Activated CD8-positive, alpha-beta memory T cell treated with anti-CD3 and anti-CD28 coated beads, Interleukin-2, amount 50 U/mL, for 4 hours (primary cell): Measurements from ENCODE around the gene NPB.

ENCODE experiments used
- DNase-seq: peaks from one replicate; pipeline ENCODE4 v3.0.0-alpha.2; 2020

The NPB gene

DNA sequence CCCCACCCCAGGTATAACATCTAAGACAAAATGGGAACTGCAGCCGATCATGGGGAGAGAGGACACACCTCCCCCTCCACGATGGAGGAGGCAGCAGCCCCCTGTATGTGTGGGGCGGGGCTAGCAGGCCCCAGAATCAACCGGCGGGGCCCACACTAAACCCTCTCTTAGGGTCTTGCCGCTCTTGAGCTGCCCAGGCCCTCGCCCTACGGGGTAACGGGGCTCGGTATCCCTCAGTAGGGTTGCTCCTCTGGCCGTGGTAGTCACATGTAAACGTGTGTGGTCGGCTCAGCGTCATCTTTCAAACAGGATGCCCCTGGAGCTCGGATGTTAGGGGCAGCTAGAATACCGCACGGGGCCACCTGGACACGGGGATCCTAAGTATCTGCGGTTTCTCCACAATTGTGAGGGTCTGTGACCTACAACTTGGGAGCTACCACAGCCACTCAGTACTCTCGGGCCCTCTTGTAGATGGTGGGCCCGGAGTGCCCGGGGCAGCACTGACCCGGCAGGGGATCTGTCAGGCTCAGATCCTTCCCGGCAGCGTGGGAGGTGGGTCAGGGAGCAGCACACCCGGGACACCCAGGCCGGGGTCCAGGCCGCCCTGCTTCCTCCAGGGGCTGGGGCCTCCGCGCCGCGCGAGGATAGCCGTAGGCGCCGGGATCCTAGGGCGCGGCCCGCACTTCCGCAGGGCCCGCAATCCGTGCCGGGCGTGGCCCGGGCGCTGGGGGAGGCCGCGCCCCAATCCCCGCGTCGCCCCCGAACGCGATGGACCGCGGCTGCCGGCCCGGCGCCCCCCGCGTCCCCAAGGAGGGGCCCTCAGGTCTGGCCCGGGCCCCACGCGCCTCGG lies 31.7 kb upstream of the NPB start:
- peak; percentile 41 for DNase-seq

DNA sequence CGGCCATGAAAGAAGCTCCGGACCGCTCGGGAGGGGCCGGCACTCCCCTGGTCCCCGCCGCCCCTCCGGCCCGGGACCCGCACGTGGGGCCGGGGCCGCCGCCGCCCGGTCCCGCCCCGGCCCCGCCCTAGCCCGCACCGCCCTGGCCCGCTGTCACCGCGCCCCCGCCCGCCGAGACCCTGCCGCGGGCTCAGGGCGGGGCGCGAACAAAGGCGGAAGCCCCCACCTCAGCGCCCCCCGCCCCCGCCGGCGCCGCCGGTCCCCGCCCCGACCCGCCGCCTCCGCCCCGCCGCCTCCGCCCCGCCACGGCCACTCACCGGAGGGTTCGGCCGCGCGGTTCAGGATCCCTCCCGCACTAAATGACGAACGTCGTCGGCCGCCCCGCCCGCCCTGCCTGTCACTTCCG lies 31.1 kb upstream of the NPB start, which contains the start of gene ARHGDIA:
Gene ARHGDIA, minus strand, starts transcription at position 357 of the 406 bp plus-strand sequence. CDS start 1,407 bp downstream, outside the sequence.
- no peak for DNase-seq

DNA sequence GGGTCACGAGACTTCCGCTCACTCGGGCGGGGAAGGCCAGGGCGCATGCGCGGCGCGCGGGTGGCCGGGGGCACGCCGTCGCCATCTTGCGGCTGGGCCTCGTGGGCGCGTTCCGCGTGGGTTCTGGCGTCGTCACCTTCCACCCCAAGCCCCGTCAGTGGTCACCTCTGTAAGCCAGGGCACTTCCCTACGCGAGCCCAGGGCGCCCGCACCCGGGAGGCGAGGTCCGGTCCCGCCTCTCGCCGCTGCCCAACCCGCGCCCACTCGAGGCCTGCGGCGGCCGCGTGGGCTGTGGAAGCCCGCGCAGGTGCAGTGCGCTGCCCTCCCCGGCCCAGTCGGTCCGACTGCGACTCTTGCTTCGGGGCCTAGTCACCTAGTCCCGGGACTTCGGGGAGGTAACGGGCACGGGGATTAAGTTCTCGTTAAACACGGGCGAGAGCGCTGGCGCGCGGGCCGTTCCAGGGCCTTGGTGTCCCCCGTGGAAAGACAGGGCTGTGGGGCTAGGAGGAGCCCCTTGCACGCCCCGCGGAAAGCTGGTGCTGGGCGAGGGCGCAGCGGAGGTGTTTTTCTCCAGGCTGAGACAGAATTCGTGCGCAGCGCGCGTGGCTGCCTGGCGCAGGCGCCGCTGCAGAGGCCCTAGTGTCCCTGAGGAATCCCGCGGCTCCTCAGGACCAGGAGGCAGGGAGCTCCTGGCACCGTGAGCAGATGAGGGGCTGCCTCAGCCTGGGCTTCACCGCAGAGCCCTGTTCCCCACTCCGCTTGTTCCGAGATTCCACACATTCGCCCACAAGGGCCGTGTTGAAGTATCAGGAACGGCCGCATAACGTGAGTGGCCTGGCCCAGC lies 30.4 kb upstream of the NPB start:
- peak; percentile 97 for DNase-seq

GRCh38 chr17:81877569-81877968 lies 24.5 kb upstream of the NPB start:
- DNase-seq = no peak

DNA sequence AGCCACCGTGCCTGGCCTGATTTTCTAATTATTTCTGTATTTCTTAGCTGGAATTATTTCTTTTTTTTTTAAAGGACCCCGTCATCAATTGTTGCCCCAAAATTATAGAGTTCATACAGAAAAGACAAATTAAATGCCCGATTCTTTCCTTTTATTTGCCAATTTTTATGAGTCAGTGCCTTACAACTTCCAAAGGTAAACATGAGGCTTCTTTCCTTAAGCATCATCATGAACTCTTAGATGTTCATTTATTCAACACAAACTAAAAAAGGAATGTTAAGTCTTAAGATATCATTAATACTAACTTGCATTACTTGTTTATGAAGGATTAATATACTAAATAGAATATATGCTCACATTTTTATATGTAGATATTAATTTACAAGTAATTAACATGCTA lies 23.7 kb upstream of the NPB start:
- no peak for DNase-seq

DNA sequence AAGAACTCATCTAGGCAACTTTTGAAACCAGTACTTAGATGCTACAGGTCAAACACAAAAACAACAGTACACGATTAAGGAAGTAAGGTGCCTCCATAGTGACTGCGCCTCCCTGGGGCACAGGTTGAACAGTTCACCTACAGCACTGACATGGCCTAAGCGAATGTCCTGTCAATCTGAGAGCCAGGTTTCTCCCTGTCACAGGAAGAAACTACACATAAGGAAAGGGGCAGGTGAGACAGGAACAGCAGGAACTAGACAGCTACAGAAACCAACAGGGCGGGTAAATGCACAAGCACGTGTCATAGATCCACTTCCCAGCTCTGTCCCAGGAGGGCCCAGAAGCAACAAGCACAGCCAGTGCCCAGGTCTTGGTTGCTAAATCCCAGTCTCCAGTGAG lies 22.9 kb upstream of the NPB start:
- no peak for DNase-seq

GRCh38 chr17:81884520-81884919 lies 17.5 kb upstream of the NPB start:
- DNase-seq = no peak

DNA sequence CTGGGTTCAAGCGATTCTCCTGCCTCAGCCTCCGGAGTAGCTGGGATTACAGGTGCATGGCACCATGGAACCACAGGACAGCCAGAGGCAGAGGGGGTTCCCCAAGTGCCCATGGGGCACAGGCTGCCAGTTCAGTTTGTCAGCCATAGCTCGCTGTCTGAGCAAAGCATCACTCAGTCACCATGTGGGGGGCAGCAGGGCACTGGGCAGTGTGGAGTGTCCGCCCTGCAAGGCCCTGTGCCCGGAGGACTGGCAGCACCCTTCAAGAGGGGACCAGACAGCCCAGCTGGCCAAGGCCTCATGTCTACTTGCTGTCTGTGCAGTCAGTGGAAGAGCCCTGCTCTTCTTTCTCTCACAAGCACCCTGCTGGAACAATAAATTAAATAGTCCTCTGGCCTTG lies 17.1 kb upstream of the NPB start:
- no peak for DNase-seq

GRCh38 chr17:81885454-81885853 lies 16.6 kb upstream of the NPB start:
- DNase-seq = no peak

DNA sequence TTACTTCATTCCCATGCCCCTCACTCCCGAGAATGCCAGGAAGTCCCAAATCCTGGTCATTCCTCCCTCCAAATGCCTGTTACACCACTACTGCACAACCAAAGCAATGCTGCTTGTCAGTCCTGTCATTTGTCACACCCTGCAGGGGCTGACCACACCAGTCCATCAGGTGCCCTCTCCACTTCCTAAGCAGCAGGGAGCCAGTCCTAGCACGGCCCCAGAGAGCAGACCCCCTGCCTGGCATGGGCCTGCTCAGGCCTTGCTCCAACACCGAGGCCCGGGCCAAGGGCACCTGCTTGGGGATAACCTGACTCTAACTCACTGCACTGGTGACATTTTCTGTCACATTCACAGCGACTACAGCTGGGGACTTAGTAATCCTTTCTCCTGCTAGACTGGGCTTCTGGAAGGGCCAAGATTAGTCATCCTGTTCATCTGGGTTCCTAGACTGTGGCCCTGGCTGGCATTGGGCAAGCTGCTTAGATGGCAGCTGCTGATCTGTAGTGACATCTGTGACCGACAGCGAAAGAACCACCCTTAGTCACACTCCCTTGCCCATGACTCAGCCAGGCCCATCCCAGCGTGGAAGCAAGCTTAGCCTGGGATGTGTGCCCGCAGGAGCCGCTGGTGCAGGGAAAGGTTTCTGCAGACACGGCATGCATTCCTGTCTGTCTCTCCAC lies 16.0 kb upstream of the NPB start:
- DNase-seq = no peak

GRCh38 chr17:81888105-81888987 lies 13.7 kb upstream of the NPB start:
- no peak for DNase-seq

DNA sequence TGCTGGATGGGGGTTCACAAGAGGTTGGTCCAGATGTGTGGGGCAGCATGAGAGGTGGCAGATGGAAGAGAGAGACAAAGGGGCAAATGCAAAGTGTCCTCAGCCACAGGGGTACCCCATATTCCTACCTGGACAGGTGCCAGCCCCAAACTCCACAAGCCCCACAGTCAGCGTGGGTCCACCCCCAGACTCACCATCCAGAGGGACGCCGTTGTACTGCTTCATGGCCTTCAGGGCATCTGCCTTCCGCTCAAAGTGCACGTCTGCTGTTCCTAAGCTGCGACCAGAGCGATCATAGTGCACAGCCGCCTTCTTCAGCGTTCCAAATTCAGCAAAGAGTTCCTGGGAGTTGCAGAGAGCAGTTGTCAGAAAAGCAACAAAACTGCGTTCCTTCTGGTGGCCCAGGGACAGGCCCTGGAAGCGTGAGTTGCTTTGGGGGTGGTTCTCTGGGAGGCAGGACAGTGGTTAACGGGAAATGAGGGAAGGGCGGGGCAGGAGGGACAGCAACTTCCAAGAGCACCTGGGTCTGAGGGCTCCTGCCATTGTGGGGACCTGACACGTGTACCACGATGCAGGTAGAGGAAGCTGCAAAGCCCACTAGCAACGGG lies 12.9 kb upstream of the NPB start:
- DNase-seq = no peak

DNA sequence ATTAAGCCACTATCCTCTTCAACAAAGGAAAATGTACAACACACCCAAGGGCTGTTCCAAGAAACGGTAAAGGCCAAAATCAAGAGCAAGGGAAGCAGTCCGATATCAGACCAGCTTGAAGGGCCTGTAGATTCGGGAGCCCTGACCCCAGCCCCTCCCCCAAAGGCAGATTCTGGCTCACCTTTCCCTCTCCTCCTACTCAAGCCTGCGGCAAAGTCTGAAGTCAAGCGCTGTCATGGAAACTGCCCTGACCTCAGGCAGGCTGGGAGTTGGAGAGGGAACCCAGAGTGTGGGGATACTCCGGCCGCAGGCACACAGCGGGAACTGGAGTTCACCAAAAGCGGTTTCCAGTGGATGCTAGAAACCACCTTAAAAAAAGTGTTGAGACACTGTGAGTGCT lies 12.4 kb upstream of the NPB start:
- DNase-seq = no peak

DNA sequence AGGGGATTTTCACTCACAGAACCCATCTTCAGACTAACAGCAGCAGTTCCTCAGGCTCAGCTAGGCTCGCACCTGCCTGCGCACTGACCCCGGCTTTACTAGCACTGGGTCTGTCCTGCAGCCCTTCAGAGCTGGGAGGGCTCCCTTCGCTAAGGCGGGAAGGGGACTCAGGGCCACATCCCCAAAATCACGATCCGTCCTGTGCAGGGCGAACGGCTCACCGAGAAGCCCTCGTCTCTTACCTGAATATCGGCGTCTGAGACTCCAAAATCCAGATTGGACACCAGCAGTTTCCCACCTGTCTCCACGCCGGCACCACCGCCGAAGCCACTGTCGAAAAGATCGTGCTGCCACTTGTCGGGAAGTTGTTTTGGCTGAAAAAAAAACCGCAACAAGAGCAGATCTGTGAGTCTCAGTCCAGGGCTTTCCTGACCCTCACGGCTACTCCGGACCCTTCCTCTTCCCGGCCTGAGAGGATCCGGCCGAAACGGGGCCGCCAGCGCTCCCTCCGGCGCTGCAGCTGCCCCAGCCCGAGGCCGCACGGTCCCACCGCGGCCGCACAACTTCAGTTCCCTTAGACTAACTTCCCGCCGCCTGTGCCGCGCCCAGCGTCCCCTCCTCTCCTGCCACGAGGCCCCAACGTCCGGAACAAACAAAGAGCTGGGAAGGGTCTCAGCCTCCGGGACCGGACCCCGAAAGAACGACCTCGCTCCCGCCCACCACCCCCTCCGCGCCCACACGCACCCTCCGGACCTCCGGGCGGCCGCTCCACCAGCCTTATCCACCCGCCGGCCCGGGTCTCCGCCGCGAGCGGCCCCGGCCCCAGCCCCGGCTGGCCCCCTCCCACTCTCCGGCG lies 11.4 kb upstream of the NPB start:
- DNase-seq = peak; percentile 22

DNA sequence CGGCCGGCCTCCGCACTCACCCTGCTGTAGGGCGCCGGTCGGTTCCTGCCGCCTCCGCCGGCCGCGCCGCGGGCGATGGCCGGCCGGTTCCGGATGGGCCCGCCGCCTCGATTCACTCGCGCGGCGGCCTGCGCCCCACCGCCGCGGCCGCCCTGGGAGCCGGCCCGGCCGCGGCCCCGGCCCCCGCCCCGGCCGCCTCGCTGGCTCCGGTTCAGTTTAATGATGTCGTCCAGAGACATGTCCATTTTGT lies 10.8 kb upstream of the NPB start:
- no peak for DNase-seq

DNA sequence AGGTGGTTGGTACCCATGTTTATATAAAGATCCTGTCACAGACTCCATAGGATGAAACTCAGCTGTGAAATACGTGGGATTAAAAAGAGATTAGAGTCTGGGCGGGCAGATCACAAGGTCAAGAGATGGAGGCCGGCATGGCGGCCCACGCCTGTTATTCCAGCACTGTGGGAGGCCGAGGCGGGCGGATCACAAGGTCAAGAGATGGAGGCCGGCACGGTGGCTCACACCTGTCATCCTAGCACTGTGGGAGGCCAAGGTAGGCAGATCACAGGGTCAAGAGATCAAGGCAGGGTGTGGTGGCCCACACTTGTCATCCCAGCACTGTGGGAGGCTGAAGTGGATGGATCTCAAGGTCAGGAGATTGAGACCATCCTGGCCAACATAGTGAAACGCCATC lies 6.6 kb upstream of the NPB start:
- no peak for DNase-seq

DNA sequence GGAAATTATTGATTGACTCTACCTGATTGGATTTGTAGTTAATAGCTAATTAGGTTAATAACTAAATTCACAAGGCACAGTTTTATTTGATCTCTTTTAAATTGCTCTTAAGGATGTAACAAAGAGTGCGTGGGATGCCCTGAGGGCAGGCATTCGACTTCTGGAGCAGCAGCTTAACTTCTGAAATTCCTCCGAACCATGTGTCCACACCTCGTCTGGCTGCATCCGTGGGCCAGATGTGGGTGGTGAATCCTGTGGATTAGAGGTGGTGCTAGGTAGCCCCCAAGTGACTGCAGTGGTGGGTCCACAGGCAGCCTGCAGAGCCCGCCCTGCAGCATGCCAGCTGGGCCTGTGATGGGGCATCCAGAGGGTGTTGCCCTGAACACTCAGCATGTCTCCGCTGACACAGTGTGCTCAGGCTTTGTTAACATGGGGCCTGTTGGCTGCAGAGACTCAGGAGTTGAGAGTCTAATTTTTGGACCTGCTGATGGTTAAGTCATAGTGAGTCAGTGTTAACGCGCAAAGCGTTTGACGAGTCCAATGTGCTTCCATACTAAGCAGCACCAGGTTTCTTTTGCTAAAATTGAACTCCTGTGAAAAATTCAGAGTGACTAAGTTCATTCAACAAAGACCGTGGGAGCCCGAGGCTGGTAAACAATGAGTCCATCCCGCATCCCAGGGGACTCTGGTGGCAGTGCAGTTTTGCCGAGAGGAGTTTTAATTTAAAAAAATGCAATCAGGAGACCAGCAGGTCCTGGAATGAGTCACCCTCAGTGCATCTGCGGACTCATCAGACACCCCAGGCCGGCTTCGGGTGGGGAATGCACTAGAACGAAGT lies 3.8 kb upstream of the NPB start:
- DNase-seq = no peak

GRCh38 chr17:81898885-81899284 lies 3.2 kb upstream of the NPB start:
- DNase-seq = no peak

GRCh38 chr17:81899514-81900166 lies 2.4 kb upstream of the NPB start:
- no peak for DNase-seq
